DOHH2 (cell line): ENCODE measurements around the gene PIP4K2A.

ENCODE experiments used
- H3F3A ChIP-seq: fragments of 200-600 bp; sonication (generic), shearing (Covaris generic); 2 replicates; pipeline ENCODE4 v1.6.0; 2016; ENCODE audit warnings: antibody characterized with exemption, mild to moderate bottlenecking; ENCODE audit not compliant: control insufficient read depth, insufficient read depth
- H3K27ac ChIP-seq: fragments of 200-600 bp; sonication (generic); 2 replicates; pipeline ENCODE4 v1.5.1; 2014; ENCODE audit warnings: low read depth, mild to moderate bottlenecking, low read length, moderate library complexity
- H3K27me3 ChIP-seq: fragments of 200-600 bp; sonication (generic); 2 replicates; pipeline ENCODE4 v1.6.1; 2014; ENCODE audit warnings: mild to moderate bottlenecking, low read length, mixed read lengths; ENCODE audit not compliant: control insufficient read depth
- H3K36me3 ChIP-seq: fragments of 200-600 bp; sonication (generic); 2 replicates; pipeline ENCODE4 v1.6.1; 2014; ENCODE audit warnings: mild to moderate bottlenecking, low read length, moderate library complexity, mixed read lengths; ENCODE audit not compliant: control insufficient read depth
- H3K4me1 ChIP-seq: fragments of 200-600 bp; sonication (generic); 2 replicates; pipeline ENCODE4 v1.6.1; 2014; ENCODE audit warnings: mild to moderate bottlenecking, low read length, mixed read lengths; ENCODE audit not compliant: control insufficient read depth
- H3K4me2 ChIP-seq: fragments of 200-600 bp; sonication (generic); 2 replicates; pipeline ENCODE4 v1.6.0; 2014; ENCODE audit warnings: mild to moderate bottlenecking, low read length, moderate library complexity
- H3K4me3 ChIP-seq: fragments of 200-600 bp; sonication (generic); 2 replicates; pipeline ENCODE4 v1.5.1; 2014; ENCODE audit warnings: mild to moderate bottlenecking, low read length, mixed read lengths
- H3K79me2 ChIP-seq: fragments of 200-600 bp; sonication (generic); 2 replicates; pipeline ENCODE4 v1.6.1; 2014; ENCODE audit warnings: mild to moderate bottlenecking, low read length, mixed read lengths; ENCODE audit not compliant: control insufficient read depth
- H3K9me2 ChIP-seq: fragments of 200-600 bp; sonication (generic); replicated peaks from 2 replicates; pipeline ENCODE4 v1.6.1; 2014; ENCODE audit warnings: mild to moderate bottlenecking, low read length, mixed read lengths; ENCODE audit not compliant: control insufficient read depth
- H3K9me3 ChIP-seq: fragments of 200-600 bp; sonication (generic); 2 replicates; pipeline ENCODE4 v1.6.1; 2014; ENCODE audit warnings: antibody characterized with exemption, low read length, mixed read lengths; ENCODE audit not compliant: control insufficient read depth, insufficient read depth
- H4K20me1 ChIP-seq: fragments of 200-600 bp; sonication (generic); 2 replicates; pipeline ENCODE4 v1.6.0; 2014; ENCODE audit warnings: low read depth, mild to moderate bottlenecking, antibody characterized with exemption, low read length, moderate library complexity; ENCODE audit not compliant: control insufficient read depth, insufficient read depth
- EZH2phosphoT487 ChIP-seq: fragments of 200-600 bp; sonication (generic); IDR thresholded peaks from 2 replicates; pipeline ENCODE4 v1.6.1; 2017; ENCODE audit warnings: borderline replicate concordance, mild to moderate bottlenecking, antibody characterized with exemption, low read length, moderate library complexity, mixed read lengths
- TF ChIP-seq, protein P1 (sequence below): fragments of 200-600 bp; sonication (generic); IDR thresholded peaks from one replicate; pipeline ENCODE4 v1.5.1; 2014; ENCODE audit warnings: antibody characterized with exemption, mild to moderate bottlenecking, low read depth, low read length; ENCODE audit not compliant: poor library complexity, severe bottlenecking

PIP4K2A gene

DNA sequence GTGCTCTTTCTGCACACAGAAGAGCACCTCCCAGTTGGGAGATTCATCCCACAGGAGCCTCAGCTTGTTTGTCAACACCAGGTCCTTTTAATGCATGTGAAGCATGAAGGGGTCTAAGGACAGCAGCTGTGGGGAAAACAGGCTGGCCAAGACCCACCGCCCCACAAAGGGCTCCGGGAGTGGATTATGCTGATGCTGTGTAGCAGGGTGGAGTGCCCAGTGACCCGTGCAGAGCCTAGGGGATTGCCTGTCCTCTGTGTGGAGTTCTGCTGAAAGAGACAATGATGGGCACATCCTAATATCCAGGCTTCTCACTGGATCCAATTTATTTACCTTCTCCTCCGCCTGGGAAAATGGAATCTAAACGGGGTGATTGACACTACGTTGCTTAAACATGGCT is 74.0 kb downstream of the PIP4K2A start:
- Histone ChIP-seq H3F3A (no peaks in the 10 kb centered on the region), H3K9me3 (no peaks in the 10 kb centered on the region), H3K27me3 (no peaks in the 10 kb centered on the region), H3K79me2 (peaks cover 84% of the 10 kb centered on the region), H3K4me2 (no peak overlapping the region), H4K20me1 (no peaks in the 10 kb centered on the region; the same call in none of the 2 replicates), H3K27ac (no peak overlapping the region), H3K36me3 (no peaks in the 10 kb centered on the region), H3K9me2 (no peaks in the 10 kb centered on the region), H3K4me1 (peaks cover 25% of the 10 kb centered on the region), H3K4me3 (no peak overlapping the region)
- TF ChIP-seq, protein P1, sequence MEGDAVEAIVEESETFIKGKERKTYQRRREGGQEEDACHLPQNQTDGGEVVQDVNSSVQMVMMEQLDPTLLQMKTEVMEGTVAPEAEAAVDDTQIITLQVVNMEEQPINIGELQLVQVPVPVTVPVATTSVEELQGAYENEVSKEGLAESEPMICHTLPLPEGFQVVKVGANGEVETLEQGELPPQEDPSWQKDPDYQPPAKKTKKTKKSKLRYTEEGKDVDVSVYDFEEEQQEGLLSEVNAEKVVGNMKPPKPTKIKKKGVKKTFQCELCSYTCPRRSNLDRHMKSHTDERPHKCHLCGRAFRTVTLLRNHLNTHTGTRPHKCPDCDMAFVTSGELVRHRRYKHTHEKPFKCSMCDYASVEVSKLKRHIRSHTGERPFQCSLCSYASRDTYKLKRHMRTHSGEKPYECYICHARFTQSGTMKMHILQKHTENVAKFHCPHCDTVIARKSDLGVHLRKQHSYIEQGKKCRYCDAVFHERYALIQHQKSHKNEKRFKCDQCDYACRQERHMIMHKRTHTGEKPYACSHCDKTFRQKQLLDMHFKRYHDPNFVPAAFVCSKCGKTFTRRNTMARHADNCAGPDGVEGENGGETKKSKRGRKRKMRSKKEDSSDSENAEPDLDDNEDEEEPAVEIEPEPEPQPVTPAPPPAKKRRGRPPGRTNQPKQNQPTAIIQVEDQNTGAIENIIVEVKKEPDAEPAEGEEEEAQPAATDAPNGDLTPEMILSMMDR: no peak
- TF ChIP-seq EZH2phosphoT487: no peak

DNA sequence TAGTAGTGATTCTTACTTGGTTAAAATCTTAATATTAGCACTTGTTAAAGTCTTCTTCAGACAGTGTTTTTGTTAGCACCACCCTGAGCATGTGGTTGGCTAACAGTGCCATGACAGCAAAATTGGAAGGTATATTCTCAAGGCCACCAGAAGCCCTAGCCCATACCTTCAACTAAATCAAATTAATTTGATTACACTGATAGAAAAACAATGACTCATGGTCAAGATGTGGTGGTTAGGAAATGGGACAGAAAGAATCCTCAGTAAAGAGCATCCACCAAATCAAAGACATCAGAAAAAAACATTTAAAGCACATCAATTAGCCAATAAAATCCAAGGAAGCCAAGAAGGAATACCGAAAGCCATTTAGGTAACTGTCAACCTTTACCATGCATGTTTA is 75.5 kb downstream of the PIP4K2A start:
- no peaks in the 10 kb centered on the region for H3K36me3 ChIP-seq
- H3K9me3 ChIP-seq: no peaks in the 10 kb centered on the region
- H3K27me3 ChIP-seq: no peaks in the 10 kb centered on the region
- no peak overlapping the region for H3K4me2 ChIP-seq
- H3K4me3 ChIP-seq: no peak overlapping the region
- no peak overlapping the region for H3K27ac ChIP-seq
- no peaks in the 10 kb centered on the region for H3K9me2 ChIP-seq
- H3K79me2 ChIP-seq: peaks cover 85% of the 10 kb centered on the region
- H3K4me1 ChIP-seq: peaks cover 26% of the 10 kb centered on the region
- H3F3A ChIP-seq: 0 out of 2 replicates have a peak, but pooled peaks cover 2% of the 10 kb centered on the region
- TF ChIP-seq EZH2phosphoT487: no peak
- TF ChIP-seq, protein P1: no peak
- no peaks in the 10 kb centered on the region; the same call in none of the 2 replicates for H4K20me1 ChIP-seq

DNA sequence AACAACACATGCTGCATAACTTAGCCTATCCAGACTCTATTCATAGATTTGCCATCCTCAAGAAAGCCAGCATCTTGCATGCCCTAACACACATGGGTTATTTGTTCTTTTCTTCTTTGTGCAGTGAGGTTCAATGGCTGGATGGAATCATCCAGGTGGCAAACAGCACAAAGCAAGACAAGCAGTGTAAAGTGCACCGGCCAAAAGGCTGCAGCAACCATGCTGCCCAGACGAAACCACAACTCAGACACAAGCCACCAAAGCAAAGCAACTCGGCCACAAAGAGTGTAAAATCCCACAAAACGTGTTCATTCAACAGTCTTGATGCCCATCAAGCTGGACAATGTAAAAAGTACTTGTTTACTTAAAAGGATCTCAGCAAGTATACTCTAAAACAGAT is 76.9 kb downstream of the PIP4K2A start:
- Histone ChIP-seq H3K4me1 (peaks cover 27% of the 10 kb centered on the region), H3K27ac (no peak overlapping the region), H3K4me2 (no peak overlapping the region), H3K27me3 (no peaks in the 10 kb centered on the region), H3K36me3 (no peaks in the 10 kb centered on the region), H3F3A (0 out of 2 replicates have a peak, but pooled peaks cover 2% of the 10 kb centered on the region), H3K9me3 (no peaks in the 10 kb centered on the region), H3K79me2 (peaks cover 87% of the 10 kb centered on the region), H3K4me3 (no peak overlapping the region), H4K20me1 (no peaks in the 10 kb centered on the region; the same call in 1 of the 2 replicates), H3K9me2 (no peaks in the 10 kb centered on the region)
- TF ChIP-seq, protein P1: no peak
